NCI-H748 (cell line): ENCODE data around the gene CACNA2D2.

Experiments used
- DNase-seq: peaks from one replicate; lab custom pipeline; 2025; ENCODE audit not compliant: unreplicated experiment; lab: John Stamatoyannopoulos, UW

The CACNA2D2 gene

DNA sequence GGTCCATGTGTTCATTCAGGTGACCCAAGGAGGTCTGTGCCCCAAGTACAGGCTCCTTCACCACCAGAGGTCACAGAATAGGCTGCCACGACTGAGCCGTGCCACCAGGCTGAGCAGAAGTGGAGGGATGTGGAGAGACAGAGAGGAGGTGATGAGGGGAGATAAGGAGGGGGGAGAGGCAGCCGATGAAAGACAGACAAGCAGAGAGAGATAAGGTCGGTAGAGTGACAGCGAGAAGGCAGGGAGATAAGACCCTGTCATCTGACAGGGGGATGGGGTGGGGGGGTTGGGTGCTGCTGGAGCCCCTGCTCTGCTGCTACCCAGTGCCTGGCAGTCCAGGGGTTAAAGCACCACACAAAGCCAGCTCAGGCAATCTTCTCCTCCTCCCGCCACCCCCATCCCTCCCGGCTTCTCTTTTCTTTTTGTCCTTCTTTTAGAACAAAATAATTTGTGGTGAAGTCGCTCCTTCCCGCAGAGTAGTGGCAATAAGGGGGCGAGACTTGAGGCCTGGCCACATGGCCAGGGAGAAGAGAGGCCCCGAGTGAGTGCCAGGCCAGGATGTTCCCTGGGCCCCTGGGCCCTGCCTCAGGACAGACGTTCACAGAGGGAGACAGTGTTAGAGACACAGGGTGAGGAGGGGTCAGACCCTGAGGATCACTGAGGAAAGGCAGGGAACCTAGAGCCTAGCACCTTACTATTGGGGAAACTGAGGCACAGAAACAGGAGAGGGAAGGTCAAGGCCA is 67.9 kb downstream of the CACNA2D2 start:
- no peak for DNase-seq

DNA sequence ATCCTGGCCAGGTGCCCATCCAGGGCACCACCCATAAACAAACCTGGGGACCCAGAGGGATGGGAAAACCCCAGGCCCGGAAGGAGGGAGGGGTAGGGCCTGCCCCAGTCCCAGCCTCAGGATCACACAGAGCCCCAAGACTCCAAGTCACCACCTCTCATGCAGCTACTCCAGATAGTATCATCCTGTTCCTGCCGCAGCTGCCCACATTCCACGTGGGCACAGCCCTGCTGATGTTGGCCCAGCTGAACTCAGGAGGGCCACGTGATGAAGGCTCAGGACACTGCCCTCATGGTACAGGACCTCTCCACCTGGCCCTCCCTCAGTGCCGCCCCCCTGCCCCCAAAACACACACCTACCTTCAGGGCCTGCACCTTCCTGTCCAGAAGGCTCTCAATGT is 69.5 kb downstream of the CACNA2D2 start:
- DNase-seq, result no peak

DNA sequence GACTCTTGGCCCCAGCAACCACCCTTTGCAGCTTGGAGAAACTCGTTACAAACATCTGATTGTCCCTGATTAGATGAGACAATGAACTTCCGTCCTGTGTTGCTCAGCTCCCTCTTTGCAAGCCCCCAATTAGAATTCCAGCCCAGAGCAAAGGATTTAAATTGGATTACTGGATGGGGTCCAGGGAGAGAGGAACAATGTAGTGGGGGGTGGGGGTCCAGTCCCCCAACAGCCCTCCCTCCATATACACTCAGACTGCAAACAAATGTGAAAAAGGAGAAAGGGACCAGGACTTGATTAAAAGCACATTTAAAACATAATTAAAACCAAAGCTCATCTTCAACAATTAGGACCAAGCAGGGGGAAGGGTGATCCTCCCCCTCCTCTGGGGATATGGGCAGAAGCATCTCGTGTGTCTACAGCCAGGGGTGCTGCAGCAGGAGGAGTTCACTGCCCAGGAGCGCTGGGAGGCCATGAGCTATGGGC is 72.4 kb downstream of the CACNA2D2 start:
- DNase-seq, result no peak

DNA sequence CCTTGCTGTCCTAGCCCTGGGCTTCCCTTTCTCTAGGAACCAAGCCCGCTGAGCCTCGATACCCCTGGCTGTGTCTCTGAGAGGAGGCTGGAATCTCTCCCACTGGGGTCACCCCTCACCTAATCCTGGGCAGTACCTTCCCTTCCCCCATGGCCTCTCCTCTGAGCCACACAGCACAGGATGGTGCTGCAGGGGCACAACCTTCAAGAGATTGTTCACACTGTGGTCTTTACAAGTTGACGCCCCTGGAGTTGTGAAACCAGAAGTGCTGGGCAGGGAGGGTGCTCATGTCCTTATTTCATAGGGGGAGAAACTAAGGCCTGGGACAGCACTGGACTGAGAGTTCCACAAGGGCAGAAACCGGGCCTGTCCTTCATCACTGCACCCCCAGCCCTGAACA is 73.2 kb downstream of the CACNA2D2 start:
- DNase-seq, result no peak

DNA sequence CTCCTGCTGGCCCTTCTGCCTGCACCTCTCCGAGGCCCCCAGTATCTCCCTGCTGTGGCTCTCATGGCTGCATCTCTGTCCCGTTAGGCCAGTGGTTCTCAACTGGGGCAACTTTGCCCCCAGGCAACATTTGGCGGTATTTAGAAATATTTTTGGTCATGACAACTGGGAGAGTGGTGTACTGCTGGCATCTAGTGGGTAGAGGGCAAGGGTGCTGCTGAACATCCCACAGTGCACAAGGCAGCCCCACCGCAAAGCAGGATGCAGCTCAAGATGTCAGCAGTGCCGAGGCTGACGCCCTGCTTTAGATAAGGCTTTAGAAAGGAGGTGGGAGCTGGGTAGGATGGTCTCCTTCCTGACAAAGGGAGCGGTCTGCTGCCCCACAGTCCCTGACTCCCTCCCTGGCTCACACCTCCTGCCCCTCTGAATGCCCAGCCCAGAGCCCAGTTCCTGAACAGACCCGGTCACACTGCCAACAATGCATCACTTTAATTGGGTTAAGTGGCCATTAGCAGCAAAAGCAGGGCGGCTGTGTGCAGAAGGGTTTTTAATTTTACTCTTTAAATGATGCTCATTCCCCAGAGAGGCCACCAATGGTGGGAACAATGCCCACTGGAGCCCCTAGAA is 75.3 kb downstream of the CACNA2D2 start:
- DNase-seq, result no peak

DNA sequence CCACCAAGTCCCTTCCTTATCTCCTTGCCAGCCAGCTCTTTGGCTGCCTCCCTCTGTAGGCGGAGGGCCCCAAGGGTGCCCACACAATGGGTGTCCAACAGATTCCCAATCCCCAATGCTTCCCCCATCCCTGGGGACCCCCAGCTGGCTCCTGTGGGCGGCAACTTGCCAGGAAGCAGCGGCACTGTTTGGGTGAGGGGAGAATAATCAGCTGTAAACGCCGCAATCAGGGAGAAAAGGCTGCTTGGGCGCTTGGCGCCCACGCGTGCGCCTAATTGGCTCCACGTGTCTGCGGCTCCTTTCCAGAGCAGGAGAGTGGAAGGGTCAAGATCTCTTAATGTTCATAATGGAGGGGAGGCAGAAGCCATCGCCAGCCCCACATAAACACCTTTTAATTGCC is 76.2 kb downstream of the CACNA2D2 start:
- peak; percentile 39 for DNase-seq

DNA sequence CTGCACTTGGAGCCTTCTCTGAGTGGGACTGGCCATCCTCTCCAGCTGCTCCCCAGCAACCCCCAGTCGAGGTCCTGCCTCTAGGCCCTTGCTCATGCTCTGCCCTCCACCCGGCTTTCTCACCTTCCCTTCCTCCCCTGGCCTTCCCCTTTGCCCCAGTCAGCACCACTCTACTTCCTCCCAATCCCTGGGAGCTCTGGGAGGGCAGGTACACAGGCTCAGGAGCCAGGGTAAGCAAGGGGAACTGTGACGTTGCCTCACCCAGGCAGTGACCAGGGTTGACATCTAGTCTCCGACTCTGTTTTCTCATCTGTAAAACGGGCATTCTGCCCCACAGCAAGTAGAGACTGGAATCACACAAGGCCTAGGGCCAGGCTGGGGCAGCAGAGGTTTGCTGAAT is 77.5 kb downstream of the CACNA2D2 start:
- DNase-seq, result no peak

DNA sequence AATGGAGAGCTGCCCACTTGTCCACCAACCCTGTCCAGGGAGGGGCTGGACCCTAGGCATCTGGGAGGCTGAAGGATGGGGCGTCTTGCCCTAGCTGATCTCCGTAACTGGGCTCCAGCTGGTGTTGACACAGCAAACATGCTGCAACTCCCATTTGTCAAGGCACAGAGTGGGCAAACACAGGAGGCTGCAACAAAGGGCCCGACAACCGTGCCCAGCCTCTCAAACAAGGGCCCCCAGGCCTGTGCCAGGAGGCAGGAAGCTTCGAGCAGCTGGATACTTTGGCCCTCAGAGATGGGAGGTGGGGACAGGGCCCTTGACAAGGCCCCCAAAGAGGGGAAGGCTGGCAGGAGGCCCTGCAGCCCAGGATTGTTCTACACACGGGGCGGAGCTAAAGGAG is 79.9 kb downstream of the CACNA2D2 start:
- DNase-seq, result peak; percentile 58

DNA sequence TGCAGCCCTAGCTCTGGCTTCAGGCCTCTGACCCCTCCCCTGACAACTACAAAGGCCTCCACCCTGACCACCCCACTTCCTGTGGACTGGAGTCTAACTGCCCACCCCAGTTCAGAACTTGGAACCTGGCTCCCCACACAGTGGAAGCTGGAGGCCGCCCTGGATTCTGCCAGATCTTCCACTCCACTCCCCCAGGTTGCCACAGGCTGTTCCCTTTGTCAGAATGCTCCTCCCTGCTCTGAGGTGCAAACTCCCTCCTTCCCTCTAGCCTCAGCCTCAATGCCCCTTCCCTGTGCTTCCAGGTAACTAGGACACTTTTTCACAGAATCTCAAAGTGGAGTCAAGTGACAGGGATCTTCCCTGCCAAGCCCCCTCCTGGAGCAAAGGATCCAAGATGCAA is 81.3 kb downstream of the CACNA2D2 start:
- DNase-seq, result no peak

DNA sequence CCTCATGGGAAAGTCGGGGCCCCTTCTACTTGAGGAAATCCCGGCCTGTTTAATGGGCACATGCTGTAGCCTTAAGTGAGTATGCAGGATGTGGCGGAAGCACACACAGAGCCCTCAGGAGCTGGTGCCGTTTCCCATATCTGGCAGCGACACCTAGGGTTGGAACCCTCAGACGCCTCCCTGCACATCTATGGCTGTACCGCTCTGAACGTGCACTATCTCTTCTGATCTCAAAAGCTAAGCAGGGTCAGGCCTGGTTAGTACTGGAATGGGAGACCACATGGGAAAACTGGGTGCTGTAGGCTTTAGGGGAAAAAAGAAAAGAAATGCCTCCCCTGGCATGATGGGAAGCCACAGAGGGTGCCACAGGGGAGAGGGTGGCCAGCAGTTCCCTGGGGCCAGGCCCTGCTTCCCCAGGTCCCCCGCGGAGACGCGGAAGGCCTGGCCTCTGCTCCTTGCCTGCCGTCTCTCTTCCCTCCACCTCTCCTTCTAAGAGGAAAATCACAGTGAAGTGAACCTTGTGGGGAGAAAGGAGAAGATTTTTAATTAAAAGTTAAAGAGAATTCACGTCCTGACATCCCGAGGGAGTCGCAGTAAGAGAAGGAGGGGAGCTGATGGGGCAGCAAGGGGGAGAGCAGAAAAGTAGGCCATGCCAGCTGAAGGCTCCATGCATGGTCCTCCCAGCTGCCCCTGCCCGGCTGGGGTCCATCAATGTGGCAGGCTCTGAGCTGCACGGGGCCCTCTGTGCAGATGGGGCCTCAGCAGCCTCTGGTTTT is 83.7 kb downstream of the CACNA2D2 start:
- no peak for DNase-seq

DNA sequence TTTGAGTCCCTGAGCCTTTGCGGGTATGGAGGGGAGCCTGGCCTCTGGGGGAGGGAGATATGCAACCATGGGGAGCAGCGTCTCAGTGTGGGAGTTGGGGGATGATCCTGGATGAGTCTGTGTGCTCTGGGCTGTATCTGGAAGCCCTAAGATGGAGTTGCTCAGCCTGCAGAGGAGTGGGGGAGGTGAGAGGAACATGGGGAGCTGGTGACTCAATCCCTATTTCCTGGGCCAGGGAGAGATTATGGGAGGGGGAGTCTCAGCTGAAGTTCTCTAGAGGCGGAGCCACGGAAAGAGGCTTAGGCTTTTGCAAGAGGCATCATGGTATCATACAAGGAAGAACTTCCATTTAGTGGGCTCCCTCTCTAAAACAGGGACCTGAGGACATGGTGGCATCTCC is 84.6 kb downstream of the CACNA2D2 start:
- DNase-seq, result no peak

DNA sequence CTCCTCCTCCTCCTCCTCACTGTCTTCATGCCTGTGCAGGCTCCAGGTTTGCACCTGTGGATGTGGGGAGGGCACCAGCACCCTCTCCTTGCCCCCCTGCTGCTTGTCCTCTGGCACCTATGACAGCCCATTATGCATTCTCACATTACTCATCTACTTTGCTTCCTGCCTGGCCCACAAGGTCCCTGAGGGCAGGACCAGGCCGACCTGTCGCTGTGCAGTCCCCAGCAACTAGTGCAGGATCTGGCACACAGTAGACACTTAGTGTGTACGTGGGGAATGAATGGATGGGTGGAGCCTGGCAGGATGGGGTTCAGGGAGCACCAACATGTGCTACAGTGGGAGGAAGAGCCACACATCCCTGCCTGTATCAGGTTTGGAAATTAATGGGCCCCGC is 85.8 kb downstream of the CACNA2D2 start:
- no peak for DNase-seq

DNA sequence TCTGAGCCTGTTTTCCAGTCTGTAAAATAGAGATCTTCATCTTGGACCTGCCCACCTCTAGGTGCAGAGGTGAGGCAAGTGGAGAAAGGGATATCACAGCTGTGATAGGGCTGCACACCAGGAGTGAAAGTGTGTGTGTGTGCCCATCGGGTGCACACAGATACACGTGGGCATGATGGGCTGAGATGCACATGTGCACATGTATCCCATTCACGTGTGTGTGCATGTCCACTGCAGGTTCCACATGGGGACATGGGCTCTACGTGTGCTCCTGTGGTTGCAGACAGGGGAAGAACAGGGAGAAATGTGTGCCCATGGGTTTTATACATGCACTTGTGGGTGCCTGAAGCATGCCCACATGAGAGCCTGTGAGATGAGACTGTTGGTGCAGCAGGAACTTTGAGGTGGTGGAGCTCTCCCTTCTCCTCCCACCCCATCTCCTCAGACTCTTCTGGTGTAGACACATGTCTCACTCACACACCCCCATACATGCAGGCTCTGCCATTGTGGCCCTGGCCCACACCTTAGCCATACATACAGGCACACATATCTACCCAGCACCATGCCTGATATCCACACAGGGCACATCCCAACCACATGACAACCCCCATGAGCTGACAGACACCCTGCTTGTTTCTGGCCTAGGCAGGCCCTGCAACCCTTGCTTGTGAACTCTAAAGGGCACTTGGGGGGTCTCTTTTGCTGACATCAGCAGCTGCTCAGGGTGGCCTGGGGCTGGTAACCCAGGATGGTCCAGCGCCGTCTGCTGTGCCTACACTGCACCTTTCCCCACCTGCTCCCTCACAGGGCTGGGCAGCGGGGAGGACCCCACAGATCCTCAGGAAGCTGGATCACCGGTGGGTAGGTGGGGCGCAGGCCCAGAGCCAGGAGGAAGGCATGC is 86.4 kb downstream of the CACNA2D2 start:
- DNase-seq, result no peak

DNA sequence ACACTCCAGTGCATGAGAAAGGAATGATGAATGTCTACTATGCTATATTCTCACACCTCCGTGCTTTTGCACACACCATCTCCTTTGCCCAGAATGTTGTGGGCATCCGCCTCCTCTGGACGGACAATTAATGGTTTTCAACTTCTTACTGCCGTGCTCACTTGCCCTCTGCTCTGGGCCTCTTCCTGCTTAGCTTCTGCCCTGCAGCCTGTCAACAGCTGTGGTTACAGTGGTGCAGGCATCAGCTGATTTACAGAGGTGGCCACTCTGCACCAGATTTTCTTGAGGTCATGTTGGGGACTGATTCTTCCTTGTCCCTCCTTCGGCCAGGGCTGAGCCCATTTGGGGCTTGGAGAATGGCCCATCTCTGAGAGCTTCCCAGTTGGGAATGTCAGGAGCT is 87.6 kb downstream of the CACNA2D2 start:
- no peak for DNase-seq

DNA sequence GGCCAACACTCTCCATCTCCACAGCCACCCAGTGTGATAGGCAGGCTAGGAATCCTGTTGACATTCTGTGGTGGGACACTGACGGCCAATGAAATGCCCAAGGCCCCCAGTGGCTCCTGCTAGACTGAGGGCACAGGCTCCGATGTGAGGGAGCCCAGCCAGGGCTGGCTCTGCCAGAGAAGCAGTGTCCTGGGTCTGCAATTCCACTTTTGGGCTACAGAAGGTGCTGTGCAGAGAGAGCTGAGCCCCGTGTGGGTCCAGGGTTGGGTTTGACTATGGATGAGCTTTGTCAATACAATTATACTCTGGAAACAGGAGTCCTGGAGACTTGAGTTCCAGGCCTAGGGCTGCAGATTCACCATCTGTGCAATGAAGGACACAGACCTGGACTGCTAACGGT is 88.4 kb downstream of the CACNA2D2 start:
- no peak for DNase-seq

DNA sequence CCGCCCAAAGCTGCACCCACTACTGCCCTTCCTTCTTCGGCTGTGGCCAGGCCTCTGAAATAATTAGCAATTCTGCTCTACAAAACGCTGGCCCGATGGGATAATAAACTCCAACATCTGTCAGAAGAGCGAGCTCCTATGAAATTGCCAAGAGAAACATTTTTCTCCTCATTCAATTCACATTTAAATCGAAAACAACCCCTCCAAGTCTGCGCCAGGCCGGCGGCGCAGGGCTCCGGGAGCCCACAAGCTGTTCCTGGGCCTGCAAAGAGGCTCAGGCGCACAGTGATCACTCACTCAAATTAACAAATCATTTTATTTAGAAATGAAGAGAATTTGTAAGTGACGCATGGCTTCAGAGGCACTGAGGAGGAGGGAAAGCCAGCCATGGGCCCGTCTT is 88.8 kb downstream of the CACNA2D2 start:
- DNase-seq, result no peak

DNA sequence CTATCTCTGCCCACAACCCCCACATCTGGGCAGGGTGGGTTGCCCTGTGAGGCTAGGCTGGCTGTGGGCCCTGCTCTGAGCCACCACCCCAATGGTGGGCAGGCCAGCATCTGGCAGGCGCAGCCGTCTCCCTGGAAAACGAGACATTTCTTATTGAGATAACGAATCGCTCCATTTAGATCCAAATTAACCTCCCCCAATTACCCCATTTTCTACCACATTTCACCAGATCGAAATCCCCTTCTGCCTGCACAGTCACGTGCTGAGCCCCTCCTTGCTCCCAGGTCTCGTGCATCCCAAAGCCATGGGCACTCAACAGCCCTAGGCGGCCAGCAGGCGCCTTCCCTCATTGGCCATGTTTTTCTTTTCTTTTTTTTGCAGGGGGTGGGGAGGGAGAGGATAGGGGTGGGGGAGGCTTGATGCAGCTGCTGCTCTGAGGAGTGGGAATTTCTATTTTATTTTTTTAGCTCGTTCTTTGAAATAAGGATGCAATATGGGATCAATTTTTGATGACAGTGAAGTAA is 91.1 kb downstream of the CACNA2D2 start:
- DNase-seq, result no peak

DNA sequence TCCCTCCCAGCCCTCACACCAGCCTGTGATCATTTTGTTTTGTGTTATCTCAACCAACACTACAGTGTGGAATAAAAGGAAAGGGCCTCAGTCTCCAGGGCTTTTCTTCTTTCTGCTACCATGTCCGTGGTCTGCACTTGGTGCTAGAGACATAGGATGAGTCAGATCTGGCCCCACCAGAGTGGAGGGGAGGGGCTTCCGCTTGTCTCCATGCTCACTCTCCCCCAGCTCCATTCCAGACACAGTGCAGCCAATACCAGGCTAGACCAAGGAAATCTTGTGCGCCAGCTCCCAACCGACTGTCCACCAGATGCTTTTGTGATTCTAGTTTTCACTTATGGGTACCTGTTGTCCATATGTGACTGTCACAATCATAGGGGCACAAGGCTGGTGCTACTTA is 92.2 kb downstream of the CACNA2D2 start:
- no peak for DNase-seq

DNA sequence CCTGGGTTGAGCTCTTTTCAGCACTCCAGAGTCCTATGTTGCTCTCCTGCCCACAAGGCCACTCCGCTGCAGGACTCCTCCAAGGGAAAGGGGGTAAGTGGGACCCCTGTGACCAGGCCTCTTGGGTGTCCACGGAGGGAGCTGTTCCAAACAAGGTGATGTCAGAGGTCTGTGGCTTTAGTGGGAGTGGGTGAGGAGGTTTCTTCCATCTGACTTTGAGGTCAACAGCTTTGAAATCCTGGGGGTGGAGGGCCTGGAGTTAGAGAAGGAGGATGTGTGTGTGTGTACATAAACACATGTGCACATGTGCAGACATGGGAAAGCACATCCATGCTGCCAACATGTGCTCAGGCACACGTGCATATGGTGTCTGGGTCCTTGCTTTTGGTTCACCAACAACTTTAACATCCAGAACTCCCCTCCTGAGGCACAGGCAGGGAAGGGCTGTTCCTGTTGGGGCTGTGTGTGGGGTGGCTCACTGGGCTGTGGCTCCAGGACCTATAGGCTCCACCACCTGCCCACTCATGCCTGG is 92.8 kb downstream of the CACNA2D2 start:
- no peak for DNase-seq

DNA sequence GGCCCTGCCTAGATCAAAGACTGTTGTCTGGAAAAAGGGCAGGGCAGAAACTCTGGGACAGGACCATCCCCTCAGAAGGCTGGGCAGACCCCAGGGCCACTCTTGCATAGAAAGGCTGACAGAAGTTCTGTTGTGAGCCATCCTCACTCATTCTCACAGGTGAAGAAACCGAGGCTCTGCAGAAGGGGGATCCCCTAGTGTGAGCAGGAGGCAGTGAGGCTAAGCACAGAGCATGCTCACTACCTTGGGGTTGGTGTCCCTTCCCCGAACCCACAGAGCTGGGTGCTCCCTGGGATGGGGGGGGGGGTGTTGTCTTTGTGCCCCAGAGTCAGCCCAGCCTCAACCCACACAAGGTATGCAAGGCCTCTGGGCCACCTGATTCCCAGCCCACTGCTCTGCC is 93.2 kb downstream of the CACNA2D2 start:
- no peak for DNase-seq
